OCI-M2 (cell line): ENCODE data around the gene NSL1.
"Not testable (repeated sequence)": the region's sequence is repeated elsewhere in the genome, so short reads cannot be mapped to it uniquely, and the experiment has no call there.

ENCODE experiments used
- DNase-seq: peaks from one replicate; lab custom pipeline; 2025; ENCODE audit not compliant: unreplicated experiment; lab: John Stamatoyannopoulos, UW

The NSL1 gene

GRCh38 chr1:212791676-212792395 lies at the start of gene NSL1, which contains the start of gene TATDN3:
NSL1 (minus strand) TSS chr1:212791777; CDS start chr1:212791763, 14 bp downstream.
TATDN3 (plus strand) TSS chr1:212791894; CDS start chr1:212791922, 28 bp downstream.
- peak; percentile 97 for DNase-seq

GRCh38 chr1:212838145-212838544 lies 46.6 kb upstream of the NSL1 start:
- DNase-seq = no peak

- DNase-seq = not testable (repeated sequence)
Measured at GRCh38 chr1:212833211-212834207, 41.9 kb upstream of the NSL1 start.

- DNase-seq = no peak
Measured at GRCh38 chr1:212828395-212828794, 36.8 kb upstream of the NSL1 start.

- DNase-seq = no peak
Measured at GRCh38 chr1:212827831-212828278, 36.3 kb upstream of the NSL1 start.

- DNase-seq = no peak
Measured at GRCh38 chr1:212827171-212827776, 35.7 kb upstream of the NSL1 start.

- no peak for DNase-seq
Measured at GRCh38 chr1:212825798-212826452, 34.3 kb upstream of the NSL1 start.

GRCh38 chr1:212824201-212824600 lies 32.6 kb upstream of the NSL1 start:
- no peak for DNase-seq

- no peak for DNase-seq
Measured at GRCh38 chr1:212822956-212823355, 31.4 kb upstream of the NSL1 start.

GRCh38 chr1:212820969-212821368 lies 29.4 kb upstream of the NSL1 start:
- no peak for DNase-seq

GRCh38 chr1:212819726-212820125 lies 28.1 kb upstream of the NSL1 start:
- DNase-seq = no peak

GRCh38 chr1:212816567-212817278 lies 25.1 kb upstream of the NSL1 start:
- DNase-seq = no peak

- no peak for DNase-seq
Measured at GRCh38 chr1:212814537-212815334, 23.2 kb upstream of the NSL1 start.

GRCh38 chr1:212805767-212806166 lies 14.2 kb upstream of the NSL1 start:
- no peak for DNase-seq

GRCh38 chr1:212797681-212798080 lies 6.1 kb upstream of the NSL1 start:
- DNase-seq = no peak

GRCh38 chr1:212794561-212795014 lies 3.0 kb upstream of the NSL1 start:
- DNase-seq = no peak

GRCh38 chr1:212792396-212792908 lies 875 bp upstream of the NSL1 start:
- DNase-seq = no peak

GRCh38 chr1:212791261-212791675 lies 309 bp downstream of the NSL1 start:
- DNase-seq = no peak

GRCh38 chr1:212785871-212786270 lies 5.7 kb downstream of the NSL1 start:
- DNase-seq = no peak
